ENCODE data around the gene HOMER3. TPM values are rescaled to one million over a fixed set of nuclear protein-coding genes. Genes with fewer than 3 reads are reported as not detected.

The HOMER3 gene
- total and polyA plus RNA-seq, 2 of the 13 experiments (the other 11 are each of a cell fraction or from before 2014, with no cell fraction given), result 21.3 to 27.3 TPM

- TF ChIP-seq, protein P1, sequence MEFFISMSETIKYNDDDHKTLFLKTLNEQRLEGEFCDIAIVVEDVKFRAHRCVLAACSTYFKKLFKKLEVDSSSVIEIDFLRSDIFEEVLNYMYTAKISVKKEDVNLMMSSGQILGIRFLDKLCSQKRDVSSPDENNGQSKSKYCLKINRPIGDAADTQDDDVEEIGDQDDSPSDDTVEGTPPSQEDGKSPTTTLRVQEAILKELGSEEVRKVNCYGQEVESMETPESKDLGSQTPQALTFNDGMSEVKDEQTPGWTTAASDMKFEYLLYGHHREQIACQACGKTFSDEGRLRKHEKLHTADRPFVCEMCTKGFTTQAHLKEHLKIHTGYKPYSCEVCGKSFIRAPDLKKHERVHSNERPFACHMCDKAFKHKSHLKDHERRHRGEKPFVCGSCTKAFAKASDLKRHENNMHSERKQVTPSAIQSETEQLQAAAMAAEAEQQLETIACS (CRISPR knock-in tag; IDR thresholded peaks at IDR 0.05), result no peak
- no peak for TF ChIP-seq HDAC6 (IDR thresholded peaks at IDR 0.05; ENCODE audit: low read depth, low read length)
- TF ChIP-seq TRIM22 (IDR thresholded peaks at IDR 0.05), result no peak
- TF ChIP-seq ZBED4 (CRISPR knock-in tag; IDR thresholded peaks at IDR 0.05; ENCODE audit: borderline replicate concordance), result no peak
- TF ChIP-seq NFKB2 (CRISPR knock-in tag; IDR thresholded peaks at IDR 0.05; ENCODE audit: borderline replicate concordance), result peak; percentile 32; the same call in 1 of the 2 replicates
- TF ChIP-seq ZKSCAN5 (CRISPR knock-in tag; IDR thresholded peaks at IDR 0.05), result no peak
- TF ChIP-seq, protein P2, sequence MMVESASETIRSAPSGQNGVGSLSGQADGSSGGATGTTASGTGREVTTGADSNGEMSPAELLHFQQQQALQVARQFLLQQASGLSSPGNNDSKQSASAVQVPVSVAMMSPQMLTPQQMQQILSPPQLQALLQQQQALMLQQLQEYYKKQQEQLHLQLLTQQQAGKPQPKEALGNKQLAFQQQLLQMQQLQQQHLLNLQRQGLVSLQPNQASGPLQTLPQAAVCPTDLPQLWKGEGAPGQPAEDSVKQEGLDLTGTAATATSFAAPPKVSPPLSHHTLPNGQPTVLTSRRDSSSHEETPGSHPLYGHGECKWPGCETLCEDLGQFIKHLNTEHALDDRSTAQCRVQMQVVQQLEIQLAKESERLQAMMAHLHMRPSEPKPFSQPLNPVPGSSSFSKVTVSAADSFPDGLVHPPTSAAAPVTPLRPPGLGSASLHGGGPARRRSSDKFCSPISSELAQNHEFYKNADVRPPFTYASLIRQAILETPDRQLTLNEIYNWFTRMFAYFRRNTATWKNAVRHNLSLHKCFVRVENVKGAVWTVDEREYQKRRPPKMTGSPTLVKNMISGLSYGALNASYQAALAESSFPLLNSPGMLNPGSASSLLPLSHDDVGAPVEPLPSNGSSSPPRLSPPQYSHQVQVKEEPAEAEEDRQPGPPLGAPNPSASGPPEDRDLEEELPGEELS (CRISPR knock-in tag; IDR thresholded peaks at IDR 0.05), result peak; percentile 47; the same call in 1 of the 2 replicates
- 0 out of 2 replicates have a peak, but pooled peaks have one; percentile 29 for TF ChIP-seq SALL1 (CRISPR knock-in tag; IDR thresholded peaks at IDR 0.05)
- TF ChIP-seq, protein P3, sequence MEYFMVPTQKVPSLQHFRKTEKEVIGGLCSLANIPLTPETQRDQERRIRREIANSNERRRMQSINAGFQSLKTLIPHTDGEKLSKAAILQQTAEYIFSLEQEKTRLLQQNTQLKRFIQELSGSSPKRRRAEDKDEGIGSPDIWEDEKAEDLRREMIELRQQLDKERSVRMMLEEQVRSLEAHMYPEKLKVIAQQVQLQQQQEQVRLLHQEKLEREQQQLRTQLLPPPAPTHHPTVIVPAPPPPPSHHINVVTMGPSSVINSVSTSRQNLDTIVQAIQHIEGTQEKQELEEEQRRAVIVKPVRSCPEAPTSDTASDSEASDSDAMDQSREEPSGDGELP (IDR thresholded peaks at IDR 0.05; ENCODE audit: borderline replicate concordance, low read depth), result peak; percentile 31; the same call in 1 of the 2 replicates
- no peak for TF ChIP-seq NBN (conservative IDR thresholded peaks at IDR 0.05)
- TF ChIP-seq MIER3 (CRISPR knock-in tag; IDR thresholded peaks at IDR 0.05; ENCODE audit: borderline replicate concordance), result no peak
- TF ChIP-seq ZNF264 (CRISPR knock-in tag; IDR thresholded peaks at IDR 0.05), result peak; percentile 63; the same call in 1 of the 2 replicates
- TF ChIP-seq ADNP (CRISPR knock-in tag; IDR thresholded peaks at IDR 0.05), result peak; percentile 98
- no peak for TF ChIP-seq ZNF343 (CRISPR knock-in tag; IDR thresholded peaks at IDR 0.05)
- TF ChIP-seq FOXK1 (CRISPR knock-in tag; IDR thresholded peaks at IDR 0.05; ENCODE audit: borderline replicate concordance, low read depth), result no peak
- TF ChIP-seq, protein P4, sequence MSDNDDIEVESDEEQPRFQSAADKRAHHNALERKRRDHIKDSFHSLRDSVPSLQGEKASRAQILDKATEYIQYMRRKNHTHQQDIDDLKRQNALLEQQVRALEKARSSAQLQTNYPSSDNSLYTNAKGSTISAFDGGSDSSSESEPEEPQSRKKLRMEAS (IDR thresholded peaks at IDR 0.05), result peak; percentile 17; the same call in 1 of the 2 replicates
- TF ChIP-seq, protein P5, sequence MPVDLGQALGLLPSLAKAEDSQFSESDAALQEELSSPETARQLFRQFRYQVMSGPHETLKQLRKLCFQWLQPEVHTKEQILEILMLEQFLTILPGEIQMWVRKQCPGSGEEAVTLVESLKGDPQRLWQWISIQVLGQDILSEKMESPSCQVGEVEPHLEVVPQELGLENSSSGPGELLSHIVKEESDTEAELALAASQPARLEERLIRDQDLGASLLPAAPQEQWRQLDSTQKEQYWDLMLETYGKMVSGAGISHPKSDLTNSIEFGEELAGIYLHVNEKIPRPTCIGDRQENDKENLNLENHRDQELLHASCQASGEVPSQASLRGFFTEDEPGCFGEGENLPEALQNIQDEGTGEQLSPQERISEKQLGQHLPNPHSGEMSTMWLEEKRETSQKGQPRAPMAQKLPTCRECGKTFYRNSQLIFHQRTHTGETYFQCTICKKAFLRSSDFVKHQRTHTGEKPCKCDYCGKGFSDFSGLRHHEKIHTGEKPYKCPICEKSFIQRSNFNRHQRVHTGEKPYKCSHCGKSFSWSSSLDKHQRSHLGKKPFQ (CRISPR knock-in tag; IDR thresholded peaks at IDR 0.05; ENCODE audit: insufficient replicate concordance), result no peak
These were observed 21.0 kb upstream of the HOMER3 start (continued) for GRCh38 chr19:18961767-18962620.
